Right ventricle myocardium superior (tissue), 1 donor: Measurements from ENCODE around the gene PASK. TPM values are rescaled to one million over a fixed set of nuclear protein-coding genes. Genes with fewer than 3 reads are reported as not detected.
"Not testable (repeated sequence)": the region's sequence is repeated elsewhere in the genome, so short reads cannot be mapped to it uniquely, and the experiment has no call there.

Experiments used
- ATAC-seq: fragments of 200-7000 bp; cut with Tn5 transposase; one replicate; pipeline ENCODE4 v1.9.1; 2020; ENCODE audit warnings: mild to moderate bottlenecking; ENCODE audit not compliant: poor library complexity
- DNase-seq: peaks from one replicate; pipeline ENCODE4 v3.0.0-alpha.2; 2020
- intact Hi-C: fragments of 100-400 bp; cut with DNase I; formaldehyde crosslinking; loops from one replicate; pipeline ENCODE4 v1.11.2; 2022
- total RNA-seq: library from RNA; stranded (reverse); fragmentation: NEBNext Ultra II Directional; extraction: Animal tissue kit (Norgen Biotek cat#: 25700); gene quantifications from one replicate; pipeline ENCODE4 v1.2.1, GENCODE V29; 2021
- donor health status: DM: no; HTN: yes; CAD: no; lungs with severe emphysema.

PASK gene
- total RNA-seq, 1 donor from 2014 or later: 3.2 TPM

GRCh38 chr2:241114836-241115235, 34.4 kb downstream of the PASK start:
- intact Hi-C loops: no loop called here
- DNase-seq (no peak), ATAC-seq (no peak)

DNA sequence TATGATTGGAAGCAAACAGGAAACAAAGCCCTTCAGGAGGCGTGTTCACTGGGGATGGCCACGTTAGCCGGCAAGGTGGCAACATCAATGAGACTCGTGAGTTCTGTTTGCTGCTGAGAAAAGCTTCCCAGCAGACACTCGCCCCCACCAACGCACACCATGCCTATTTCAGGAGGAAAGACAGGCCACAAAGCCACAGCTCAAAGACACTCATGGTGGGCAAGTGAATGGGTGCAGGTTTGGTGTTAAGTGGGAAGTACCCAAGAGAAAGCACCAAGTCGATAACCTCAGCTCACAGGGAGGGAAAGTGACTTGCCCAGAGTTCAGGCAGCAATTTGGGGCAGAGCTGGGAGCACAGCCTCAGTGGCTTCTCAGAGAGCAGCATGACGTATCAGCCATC, 36.7 kb downstream of the PASK start:
- DNase-seq (no peak), ATAC-seq (no peak)
- intact Hi-C loops: no loop called here

DNA sequence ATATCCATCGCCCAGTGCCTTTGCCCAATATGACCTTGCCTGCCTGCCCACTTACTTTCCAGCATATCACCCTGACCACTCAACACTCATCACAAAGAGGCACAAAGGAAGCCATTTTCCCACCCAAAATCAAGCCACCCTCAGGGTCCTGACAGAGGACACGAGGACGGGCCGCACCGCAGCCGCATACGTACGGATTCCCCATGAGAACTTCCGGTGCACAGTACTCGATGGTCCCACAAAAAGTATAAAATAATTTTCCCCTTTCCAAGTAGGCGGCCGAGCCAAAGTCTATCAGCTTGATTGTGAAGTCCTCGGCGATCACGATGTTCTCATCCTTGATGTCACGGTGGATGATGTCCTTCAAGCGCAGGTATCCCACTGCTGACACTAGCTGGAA, 37.2 kb downstream of the PASK start:
- no peak for ATAC-seq
- no peak for DNase-seq
- intact Hi-C loops: no loop called here

GRCh38 chr2:241111440-241111805, 37.8 kb downstream of the PASK start:
- intact Hi-C loops: no loop called here
- DNase-seq (no peak), ATAC-seq (no peak)

DNA sequence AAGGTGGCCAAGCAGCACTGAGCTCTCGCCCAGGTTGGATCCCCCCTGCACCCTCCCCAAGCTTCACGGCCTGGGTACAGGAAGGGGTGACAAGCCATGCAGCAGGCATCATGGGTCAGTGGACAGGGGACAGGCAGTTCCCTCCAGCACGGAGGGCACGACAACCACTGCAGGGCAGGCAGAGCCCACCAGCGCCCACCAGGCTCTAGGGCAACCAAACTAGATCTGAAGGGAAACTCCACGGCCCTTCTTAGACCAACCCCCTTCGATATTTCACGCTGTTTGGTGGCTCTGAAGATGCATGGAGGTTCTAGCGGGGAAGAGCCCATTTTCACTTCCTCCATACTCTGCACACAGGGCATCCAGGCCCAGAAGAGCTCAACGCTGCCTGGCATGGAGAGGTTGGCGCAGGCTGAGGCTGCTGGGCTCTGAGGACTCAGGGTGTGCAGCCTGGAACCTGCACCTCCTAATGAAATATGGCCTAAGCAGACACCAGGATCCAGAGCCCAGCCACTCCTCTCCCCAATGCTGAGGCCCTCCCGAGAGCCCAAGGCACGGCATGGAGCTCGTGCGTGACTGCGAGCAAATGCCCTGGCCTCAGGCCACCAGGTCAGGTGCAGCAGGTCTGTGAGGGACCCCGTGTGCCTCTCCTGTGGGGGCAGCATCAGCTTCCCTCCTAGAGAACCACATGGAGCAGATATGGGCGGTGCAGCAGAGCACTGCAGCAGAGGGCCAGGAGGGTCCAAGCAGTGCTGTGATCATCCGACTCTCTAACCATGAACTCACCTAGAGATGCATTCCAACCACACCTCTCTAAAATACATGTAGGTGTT, 38.4 kb downstream of the PASK start:
- intact Hi-C loops: no loop called here
- DNase-seq: no peak
- no peak for ATAC-seq

DNA sequence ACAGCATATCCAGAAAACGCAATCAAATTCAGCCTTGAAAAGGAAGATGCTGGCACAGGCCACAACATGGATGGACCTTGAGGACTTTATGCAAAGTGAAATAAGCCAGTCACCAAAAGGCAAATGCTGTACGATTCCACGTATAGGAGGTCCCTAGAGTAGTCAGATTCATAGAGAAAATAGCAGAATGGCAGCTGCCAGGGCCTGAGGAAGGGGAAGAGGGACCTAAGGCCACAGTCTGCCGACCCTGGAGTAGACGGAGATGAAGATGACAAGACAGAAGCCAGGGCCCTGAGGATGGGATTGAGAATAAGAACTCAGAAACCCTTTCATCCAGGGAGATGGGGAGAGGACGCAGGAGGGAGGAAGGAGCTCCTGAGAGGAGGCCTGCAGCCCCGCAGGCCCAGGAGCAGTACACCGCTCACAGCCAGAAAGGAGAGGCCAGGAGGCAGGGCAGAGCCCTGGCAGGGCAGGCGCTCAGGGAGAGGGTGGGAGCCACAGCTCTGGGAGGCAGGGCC, 39.1 kb downstream of the PASK start:
- ATAC-seq (no peak), DNase-seq (no peak)
- intact Hi-C loops: no loop called here

GRCh38 chr2:241109210-241110088, 39.8 kb downstream of the PASK start:
- intact Hi-C loops: no loop called here
- ATAC-seq (no peak), DNase-seq (no peak)

DNA sequence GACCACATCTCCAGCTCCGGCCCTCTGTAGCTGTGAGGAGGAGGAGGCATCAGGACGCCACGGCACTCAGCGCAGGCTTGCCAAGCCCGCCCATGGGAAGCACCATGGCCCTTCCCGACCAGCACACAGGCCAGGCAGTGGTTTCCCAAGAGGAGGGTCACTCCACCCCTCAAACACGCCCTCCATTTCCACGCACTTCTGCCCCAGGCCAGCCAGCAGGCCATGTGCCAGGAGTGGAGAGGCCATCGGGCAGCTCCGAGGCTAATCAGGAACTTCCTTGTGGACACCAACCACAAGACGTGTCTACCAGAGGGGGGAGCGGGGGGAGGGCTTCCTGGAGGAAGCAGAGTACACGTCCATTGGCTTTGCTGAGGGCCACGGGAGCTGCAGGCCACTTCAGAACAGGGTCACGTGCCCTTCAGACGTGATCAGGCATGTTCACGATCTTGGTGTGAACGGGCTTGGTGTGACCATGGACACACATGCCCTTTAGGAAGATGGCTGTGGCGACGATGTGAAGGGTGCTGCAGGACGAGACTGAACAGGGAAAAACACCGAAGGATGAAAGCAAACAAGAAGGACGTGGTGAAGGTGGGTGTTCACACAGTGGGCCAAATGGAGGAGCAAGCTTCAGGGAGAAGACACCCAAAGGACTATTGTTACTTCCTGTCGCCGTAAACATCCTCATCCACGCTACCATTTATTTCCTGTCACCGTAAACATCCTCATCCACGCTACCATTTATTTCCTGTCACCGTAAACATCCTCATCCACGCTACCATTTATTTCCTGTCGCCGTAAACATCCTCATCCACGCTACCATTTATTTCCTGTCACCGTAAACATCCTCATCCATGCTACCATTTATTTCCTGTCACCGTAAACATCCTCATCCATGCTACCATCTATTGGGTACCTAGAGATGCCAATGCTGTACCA, 40.7 kb downstream of the PASK start:
- ATAC-seq (no peak), DNase-seq (no peak)
- intact Hi-C loops: no loop called here

GRCh38 chr2:241107031-241107783, 42.1 kb downstream of the PASK start:
- no peak for ATAC-seq
- intact Hi-C loops: no loop called here
- no peak for DNase-seq

- DNase-seq: no peak
- intact Hi-C loops: no loop called here
Measured at GRCh38 chr2:241105641-241106040, 43.6 kb downstream of the PASK start.

GRCh38 chr2:241104611-241105010, 44.7 kb downstream of the PASK start:
- DNase-seq, ATAC-seq, intact Hi-C loops: not testable (repeated sequence)

More at GRCh38 chr2:241105641-241106040, 43.6 kb downstream of the PASK start:
- no peak for ATAC-seq

DNA sequence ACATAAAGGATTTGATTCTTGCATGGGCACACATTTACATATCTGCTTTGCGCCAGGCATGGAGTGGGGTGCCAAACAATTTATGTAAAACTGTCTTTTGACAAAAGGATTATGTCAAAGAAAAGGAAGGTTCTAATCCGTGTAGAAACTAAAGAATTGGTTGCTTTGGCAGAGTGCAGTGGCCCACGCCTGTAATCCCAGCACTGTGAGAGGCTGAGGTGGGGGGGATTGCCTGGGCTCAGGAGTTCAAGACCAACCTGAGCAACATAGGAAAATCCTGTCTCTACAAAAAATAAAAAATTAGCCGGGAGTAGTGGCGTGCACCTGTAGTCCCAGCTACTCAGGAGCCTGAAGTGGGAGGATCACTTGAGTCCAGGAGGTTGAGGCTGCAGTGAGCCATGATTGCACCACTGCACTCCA, 46.1 kb downstream of the PASK start:
- ATAC-seq: no peak
- no peak for DNase-seq
- intact Hi-C loops: no loop called here

DNA sequence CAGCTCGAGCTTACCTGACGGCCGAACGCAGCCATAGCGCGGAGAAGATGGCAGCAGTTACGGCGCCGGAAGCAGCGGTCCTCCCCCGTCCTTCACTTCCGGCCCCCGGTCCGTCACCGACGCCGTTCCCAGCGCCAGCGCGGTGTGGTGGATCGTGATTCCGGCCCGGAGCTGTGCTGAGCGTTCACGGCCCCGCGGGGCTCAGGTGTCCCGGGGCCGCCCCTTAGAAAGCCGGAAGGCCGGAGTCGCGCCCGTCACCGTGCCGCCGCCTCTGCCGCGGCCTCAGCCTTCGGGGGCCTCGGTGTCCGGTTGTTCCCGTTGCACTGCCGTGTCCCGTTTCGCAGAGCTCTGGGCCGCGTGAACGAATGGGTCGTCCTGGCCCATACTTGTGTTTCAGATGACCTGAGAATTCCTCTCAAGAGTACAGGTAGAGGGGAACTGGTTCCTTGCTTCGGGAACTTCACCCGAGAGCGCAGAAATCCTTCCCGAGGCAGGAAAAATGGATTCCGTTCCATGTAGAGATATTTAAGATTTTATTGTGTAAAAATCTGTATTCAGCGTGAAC, 47.0 kb downstream of the PASK start, which contains the start of gene MTERF4:
Gene MTERF4, minus strand, starts transcription at position 49 of the 565 bp plus-strand sequence. Its CDS starts 14 bp downstream, at position 35.
- intact Hi-C loops: no loop called here
- ATAC-seq (peak; percentile 99), DNase-seq (peak; percentile 91)

DNA sequence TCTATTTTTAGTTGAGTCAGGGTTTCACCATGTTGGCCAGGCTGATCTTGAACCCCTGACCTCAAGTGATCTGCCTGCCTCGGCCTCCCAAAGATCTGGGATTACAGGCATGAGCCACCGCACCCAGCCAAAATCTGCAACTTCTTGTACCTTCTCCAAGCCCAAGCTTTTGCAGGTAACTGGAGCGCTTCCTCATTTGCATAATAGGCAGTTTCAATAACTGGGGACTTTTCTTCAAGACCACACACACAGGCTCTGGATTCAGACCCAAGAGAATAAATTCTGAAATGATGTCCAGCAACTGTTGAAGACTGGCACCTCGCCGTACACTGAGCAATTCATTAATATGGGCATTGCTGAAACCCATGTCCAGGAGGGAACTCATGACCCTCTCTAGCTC, 50.0 kb downstream of the PASK start:
- intact Hi-C loops: no loop called here
- no peak for ATAC-seq
- no peak for DNase-seq

- intact Hi-C loops: no loop called here
- ATAC-seq: no peak
- DNase-seq: no peak
Measured at GRCh38 chr2:241096979-241097378, 52.3 kb downstream of the PASK start.

GRCh38 chr2:241095594-241096290, 53.5 kb downstream of the PASK start:
- DNase-seq (no peak), ATAC-seq (no peak)
- intact Hi-C loops: no loop called here

DNA sequence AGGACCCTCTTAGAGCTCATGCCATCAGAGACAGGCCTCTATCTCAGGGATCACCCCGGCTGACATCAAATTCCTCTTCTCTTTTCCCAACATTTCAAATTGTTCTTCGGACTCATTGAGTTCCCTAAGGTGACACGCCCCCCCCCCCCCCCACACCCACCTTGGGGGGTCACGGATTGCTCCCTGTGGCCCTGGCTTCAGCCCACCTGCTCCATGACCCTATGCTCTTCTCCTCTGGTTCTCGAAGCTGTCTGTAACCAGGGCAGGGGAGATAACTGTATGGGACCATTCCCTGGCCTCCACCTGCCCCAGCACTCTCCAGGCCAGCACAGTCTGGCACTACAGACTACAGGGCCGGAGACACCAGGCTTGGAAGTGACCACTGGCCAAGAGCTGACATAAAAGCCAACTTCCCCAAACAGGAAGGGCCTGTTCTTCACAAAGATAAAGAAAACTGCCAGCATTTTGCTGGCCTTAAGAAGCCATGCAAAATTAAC, 54.3 kb downstream of the PASK start:
- intact Hi-C loops: no loop called here
- DNase-seq (no peak), ATAC-seq (no peak)
